Nephron (organoid): ENCODE data around the gene PSMC5.

ENCODE experiments used
- H3K27ac Mint-ChIP-seq, 3 experiments: 2 replicates each; pipeline ENCODE4 v1.8.0; 2020; ENCODE audit warnings: mixed read lengths in 3 of 3, mild to moderate bottlenecking in 2 of 3, moderate library complexity in 1 of 3
- H3K27me3 Mint-ChIP-seq: 2 replicates; pipeline ENCODE4 v1.8.0; 2021; ENCODE audit warnings: low read depth, mild to moderate bottlenecking, moderate library complexity, mixed read lengths
- H3K36me3 Mint-ChIP-seq: 2 replicates; pipeline ENCODE4 v1.8.0; 2020; ENCODE audit warnings: low read depth, mixed read lengths
- H3K4me1 Mint-ChIP-seq: 2 replicates; pipeline ENCODE4 v1.8.0; 2020; ENCODE audit warnings: mixed read lengths
- H3K4me3 Mint-ChIP-seq, 3 experiments: 2 replicates each; pipeline ENCODE4 v1.8.0; 2020; ENCODE audit warnings: mild to moderate bottlenecking in 3 of 3, mixed read lengths in 3 of 3, moderate library complexity in 2 of 3
- H3K9me3 Mint-ChIP-seq: 2 replicates; pipeline ENCODE4 v1.8.0; 2020; ENCODE audit warnings: mixed read lengths
- TF ChIP-seq, protein P1 (sequence below), 3 experiments: fragments of 200-600 bp; sonication (generic); IDR thresholded peaks; one replicate each; pipeline ENCODE4 v1.5.0; 2021; ENCODE audit warnings: antibody characterized with exemption in 3 of 3; ENCODE audit not compliant: unreplicated experiment in 3 of 3

Gene PSMC5

DNA sequence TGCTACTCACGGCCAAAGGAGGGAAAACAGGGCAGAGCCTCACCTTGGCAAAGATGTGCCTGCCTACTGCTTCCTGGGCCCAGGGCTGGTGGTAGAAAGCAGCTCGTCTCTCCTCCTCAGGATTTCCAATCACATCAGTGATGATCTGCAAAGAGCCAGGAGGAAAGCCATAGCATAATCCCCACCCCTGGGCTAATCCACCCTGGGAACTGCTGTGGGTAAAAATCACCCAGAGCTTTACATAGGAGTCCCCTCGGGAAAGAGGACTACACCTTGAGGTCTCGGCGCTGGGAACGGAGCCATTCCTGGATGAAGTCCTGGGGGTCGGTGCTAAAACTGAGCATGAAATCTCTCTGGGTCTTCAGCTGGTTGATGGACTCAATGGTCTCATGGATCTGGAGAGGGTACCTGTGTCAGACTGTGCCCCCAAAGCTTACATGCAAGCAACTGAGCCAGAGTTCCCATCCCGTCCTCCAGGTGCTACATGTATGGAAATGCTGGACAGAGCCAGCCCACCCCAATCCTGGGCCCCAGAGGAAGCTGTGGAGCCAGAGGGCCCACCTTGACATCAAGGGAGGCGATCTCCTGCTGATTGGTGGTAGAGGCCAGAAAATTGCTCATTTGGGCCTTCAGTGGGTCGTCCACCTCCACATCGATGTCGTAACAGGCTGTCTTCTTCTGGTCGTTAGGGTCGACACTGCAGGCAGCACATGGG lies 6.0 kb downstream of the PSMC5 start:
- Mint-ChIP-seq H3K36me3 (peaks cover 73% of the 10 kb centered on the region), H3K27me3 (no peaks in the 10 kb centered on the region), H3K4me3 (no peak overlapping the region), H3K27ac (no peak overlapping the region), H3K4me1 (peaks cover 9% of the 10 kb centered on the region), H3K9me3 (no peaks in the 10 kb centered on the region)
- TF ChIP-seq, protein P1, sequence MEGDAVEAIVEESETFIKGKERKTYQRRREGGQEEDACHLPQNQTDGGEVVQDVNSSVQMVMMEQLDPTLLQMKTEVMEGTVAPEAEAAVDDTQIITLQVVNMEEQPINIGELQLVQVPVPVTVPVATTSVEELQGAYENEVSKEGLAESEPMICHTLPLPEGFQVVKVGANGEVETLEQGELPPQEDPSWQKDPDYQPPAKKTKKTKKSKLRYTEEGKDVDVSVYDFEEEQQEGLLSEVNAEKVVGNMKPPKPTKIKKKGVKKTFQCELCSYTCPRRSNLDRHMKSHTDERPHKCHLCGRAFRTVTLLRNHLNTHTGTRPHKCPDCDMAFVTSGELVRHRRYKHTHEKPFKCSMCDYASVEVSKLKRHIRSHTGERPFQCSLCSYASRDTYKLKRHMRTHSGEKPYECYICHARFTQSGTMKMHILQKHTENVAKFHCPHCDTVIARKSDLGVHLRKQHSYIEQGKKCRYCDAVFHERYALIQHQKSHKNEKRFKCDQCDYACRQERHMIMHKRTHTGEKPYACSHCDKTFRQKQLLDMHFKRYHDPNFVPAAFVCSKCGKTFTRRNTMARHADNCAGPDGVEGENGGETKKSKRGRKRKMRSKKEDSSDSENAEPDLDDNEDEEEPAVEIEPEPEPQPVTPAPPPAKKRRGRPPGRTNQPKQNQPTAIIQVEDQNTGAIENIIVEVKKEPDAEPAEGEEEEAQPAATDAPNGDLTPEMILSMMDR (IDR thresholded peaks at IDR 0.05; ENCODE audit: unreplicated experiment in 3 of 3) = no peak

DNA sequence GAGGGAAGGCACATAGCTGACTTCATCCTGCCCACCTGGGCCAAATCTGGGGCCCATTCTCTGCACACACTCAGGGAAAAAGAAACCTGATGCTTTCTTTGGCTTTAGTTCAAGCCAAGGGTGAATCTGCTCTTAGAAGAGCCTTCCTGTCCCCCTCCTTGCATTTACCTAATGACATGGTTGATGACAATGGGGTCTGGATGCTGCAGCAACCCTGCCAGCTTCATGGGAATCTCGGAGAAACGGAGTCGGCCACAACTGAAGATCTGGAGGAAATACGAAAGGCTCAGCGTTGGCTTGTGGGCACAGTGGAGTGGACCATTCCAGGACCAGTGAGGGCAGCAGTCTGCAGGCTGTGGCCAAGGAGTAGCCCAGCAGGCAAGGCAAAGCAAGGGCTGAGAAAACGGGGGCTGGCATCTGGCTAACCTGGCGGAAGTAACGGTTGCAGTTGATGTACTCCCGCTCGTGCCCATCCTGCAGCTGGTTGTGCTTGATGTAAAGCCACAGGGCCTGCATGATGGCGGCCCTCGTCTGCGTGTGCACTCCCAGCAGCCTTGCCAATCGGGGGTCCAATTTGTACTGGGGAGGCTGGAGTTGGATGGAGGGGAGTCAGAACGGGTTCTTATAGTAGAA lies 6.6 kb downstream of the PSMC5 start:
- Mint-ChIP-seq H3K4me3 (peak overlapping the region in 1 of 3 experiments; percentile 29), H3K27me3 (no peaks in the 10 kb centered on the region), H3K27ac (peak overlapping the region in 1 of 3 experiments; percentile 71), H3K9me3 (no peaks in the 10 kb centered on the region), H3K36me3 (peaks cover 70% of the 10 kb centered on the region), H3K4me1 (peaks cover 10% of the 10 kb centered on the region)
- TF ChIP-seq, protein P1 (IDR thresholded peaks at IDR 0.05; ENCODE audit: unreplicated experiment in 3 of 3) = no peak

DNA sequence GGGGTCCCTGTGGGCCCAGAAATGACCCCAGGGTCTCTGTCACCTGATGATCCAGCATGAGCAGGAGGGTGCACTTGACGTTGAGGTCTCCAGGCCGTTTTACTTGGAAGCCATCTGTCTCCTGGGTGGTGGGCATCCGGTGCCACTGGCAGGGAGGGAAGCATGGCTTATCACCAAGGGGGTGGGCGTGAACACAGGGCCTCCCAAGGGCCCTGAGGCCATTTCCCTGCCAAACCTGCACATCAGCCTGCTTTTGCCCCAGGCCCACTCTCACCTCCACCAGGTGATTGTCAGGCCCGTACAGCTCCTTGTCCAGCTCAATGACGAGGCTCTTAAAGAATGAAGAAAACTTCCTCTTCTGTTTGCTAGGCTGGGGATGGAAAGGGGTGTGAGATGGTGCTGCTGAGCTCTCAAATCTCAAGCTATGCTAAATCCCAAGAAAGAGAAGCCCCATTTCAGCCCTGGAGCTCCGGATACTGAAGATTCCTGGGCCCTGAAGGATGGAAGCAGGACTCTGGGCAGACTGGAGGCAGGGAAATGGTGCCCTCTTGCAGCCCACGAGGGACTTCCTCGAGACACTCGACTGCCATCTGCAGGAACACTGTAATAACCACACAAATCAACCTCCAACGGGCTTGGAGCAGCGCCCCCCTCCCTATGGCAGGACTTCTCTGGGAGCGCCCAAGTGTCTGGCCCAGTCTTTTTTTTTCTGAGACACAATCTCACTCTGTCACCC lies 7.4 kb downstream of the PSMC5 start:
- H3K9me3 Mint-ChIP-seq = no peaks in the 10 kb centered on the region
- H3K27ac Mint-ChIP-seq = no peak overlapping the region
- no peaks in the 10 kb centered on the region for H3K27me3 Mint-ChIP-seq
- H3K4me3 Mint-ChIP-seq = no peak overlapping the region
- peaks cover 15% of the 10 kb centered on the region for H3K4me1 Mint-ChIP-seq
- peaks cover 63% of the 10 kb centered on the region for H3K36me3 Mint-ChIP-seq
- TF ChIP-seq, protein P1 (IDR thresholded peaks at IDR 0.05; ENCODE audit: unreplicated experiment in 3 of 3) = peak in 2 of 3 experiments; percentile 29 to 47

DNA sequence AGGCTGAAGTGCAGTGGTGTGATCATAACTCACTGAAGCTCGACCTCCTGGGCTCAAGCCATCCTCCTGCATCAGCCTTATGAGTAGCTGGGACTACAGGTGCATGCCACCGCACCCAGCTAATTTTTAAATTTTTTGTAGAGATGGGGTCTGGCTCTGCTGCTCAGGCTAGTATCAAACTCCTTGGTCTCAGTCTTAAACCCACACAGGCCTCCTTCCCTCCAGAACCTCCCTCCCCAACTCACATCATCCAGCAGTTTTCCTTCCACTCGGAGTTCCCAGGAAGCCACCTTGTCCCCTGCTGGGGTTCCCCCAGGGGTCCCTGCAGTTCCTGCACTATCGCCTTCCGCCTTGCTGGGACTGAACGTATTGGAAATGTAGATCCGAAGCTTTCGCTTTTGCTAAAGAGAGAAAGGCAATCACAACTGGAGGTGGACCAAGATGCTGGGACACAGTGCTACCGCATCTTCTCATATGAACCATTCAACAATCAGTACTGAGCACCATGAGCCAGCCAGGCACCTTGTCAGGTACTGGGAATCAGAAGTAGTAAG lies 8.0 kb downstream of the PSMC5 start:
- Mint-ChIP-seq H3K27ac (no peak overlapping the region), H3K36me3 (peaks cover 57% of the 10 kb centered on the region), H3K9me3 (no peaks in the 10 kb centered on the region), H3K4me3 (no peak overlapping the region), H3K27me3 (no peaks in the 10 kb centered on the region), H3K4me1 (peaks cover 12% of the 10 kb centered on the region)
- TF ChIP-seq, protein P1 (IDR thresholded peaks at IDR 0.05; ENCODE audit: unreplicated experiment in 3 of 3) = peak in 1 of 3 experiments; percentile 1

DNA sequence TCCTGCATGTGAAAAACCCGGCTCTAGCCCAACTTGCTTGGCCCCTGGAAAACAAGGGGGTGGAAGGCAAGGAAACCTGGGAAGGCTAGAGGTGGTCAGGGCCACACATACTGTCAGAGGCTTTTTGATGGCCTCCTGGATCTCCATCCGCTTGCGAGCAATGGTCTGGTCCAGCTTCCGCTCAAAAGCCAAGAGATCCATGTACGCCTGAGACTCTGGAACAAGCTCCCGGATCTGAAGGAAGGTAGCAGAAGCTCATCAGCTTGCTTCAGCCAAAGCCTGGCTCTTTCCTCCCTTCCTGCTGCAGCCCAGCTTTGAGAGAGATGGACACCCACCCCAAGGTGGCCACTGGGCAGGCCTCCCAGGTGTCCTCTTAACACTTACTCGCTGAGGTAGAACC lies 9.6 kb downstream of the PSMC5 start:
- peak overlapping the region in 1 of 3 experiments; percentile 51 for H3K27ac Mint-ChIP-seq
- no peaks in the 10 kb centered on the region for H3K27me3 Mint-ChIP-seq
- TF ChIP-seq, protein P1 (IDR thresholded peaks at IDR 0.05; ENCODE audit: unreplicated experiment in 3 of 3) = no peak
- no peaks in the 10 kb centered on the region for H3K9me3 Mint-ChIP-seq
- H3K36me3 Mint-ChIP-seq = peaks cover 41% of the 10 kb centered on the region
- no peak overlapping the region for H3K4me3 Mint-ChIP-seq
- peaks cover 25% of the 10 kb centered on the region for H3K4me1 Mint-ChIP-seq
